ENCODE measurements around the gene TMEM132C.

The TMEM132C gene

DNA sequence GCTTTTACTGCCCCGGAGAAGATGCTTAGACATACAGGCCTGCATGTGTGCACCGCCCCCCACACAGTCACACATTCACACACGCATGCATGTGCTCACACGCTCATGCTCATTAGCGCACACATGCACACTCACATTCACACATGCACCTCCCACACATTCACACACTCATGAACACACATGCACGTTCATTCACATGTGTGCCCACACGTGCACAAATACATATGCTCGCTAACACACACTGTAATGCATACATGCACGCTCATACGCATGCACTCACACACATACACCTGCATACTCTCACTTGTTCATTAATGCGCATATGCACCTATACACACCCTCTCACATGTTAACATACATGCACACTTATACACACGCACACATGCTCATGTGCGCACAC lies 21.9 kb downstream of the TMEM132C start:
- DNase-seq: no peak

- DNase-seq: no peak
Measured at GRCh38 chr12:128290938-128291337, 24.0 kb downstream of the TMEM132C start.

DNA sequence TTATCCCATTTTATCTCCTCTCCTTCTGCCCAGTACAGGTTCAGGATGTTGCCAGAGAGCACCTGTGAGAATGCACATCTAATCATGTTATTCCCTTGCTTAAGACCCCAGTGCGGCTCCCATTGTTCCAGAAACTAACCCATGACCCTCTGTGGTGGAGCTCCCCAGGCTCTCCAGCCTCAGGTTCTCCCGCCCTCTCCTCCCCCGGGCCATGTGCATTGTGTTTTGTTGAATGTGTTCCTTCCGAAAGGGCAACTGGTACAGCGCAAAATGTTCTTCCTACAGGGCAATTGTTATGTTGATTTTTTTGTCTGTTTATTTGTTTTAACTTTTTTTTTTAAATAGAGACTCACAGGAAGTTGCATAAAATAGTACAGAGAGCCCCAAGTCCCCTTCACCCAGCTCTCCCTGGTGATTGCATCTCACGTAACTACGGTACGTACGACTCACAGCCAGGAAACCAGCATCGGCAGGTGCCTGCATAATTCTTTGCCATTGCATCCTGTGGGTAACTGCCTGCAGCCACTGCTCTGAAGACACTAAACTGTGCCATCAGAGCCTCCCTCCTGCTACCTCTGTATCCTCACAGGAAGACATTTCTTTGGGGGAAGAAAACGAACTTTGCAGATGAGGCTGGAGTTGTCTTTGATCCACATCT lies 31.2 kb downstream of the TMEM132C start:
- no peak for DNase-seq

GRCh38 chr12:128305336-128305892 lies 38.4 kb downstream of the TMEM132C start:
- no peak for DNase-seq

- no peak for DNase-seq
Measured at GRCh38 chr12:128307791-128308190, 40.8 kb downstream of the TMEM132C start.

GRCh38 chr12:128312661-128313060 lies 45.7 kb downstream of the TMEM132C start:
- DNase-seq: no peak

- DNase-seq: no peak
Measured at GRCh38 chr12:128313931-128314330, 47.0 kb downstream of the TMEM132C start.

DNA sequence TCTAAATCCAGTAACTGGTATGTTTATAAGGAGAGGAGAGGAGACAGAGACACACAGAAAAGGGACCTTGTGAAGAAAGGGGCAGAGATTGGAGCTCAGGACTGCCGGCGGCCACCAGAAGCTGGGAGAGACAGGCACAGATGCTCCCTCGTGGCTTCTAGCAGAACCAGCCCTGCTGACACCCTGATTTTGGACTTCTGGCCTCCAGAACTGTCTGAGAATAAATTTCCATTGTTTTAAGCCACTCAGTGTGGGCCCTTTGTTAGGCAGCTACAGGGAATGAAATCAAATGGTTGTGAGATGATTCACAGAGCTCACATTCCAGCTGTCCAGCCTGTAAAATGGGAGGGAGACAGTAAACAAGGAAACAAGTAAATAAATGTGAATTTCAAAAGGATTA lies 47.6 kb downstream of the TMEM132C start:
- no peak for DNase-seq

GRCh38 chr12:128316078-128316477 lies 49.1 kb downstream of the TMEM132C start:
- DNase-seq: no peak

DNA sequence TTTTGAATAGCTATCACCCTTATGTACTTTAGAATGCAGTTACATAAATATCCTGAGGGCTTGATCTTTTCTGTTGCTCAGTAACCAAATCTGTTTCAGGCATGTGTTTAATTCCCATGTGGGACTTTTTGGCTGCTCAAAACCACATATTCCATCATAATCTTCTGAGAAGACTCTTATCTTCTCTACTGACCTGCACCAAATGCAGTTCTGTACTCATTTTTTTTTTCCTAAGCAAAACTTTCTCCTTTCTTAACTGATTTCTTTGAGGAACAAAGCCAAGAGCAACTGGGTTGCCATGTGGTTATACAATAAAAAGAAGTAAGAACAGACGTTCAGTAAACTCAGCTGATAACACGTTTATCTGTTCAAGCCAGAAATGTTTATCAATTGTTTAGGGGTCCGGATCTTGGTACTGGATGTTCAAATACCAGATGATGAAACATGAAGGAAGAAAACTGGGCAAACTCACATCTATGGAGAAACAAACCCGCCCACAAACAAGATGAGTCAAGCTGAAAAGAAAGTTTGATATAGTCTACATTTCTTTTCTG lies 50.1 kb downstream of the TMEM132C start:
- DNase-seq: no peak

DNA sequence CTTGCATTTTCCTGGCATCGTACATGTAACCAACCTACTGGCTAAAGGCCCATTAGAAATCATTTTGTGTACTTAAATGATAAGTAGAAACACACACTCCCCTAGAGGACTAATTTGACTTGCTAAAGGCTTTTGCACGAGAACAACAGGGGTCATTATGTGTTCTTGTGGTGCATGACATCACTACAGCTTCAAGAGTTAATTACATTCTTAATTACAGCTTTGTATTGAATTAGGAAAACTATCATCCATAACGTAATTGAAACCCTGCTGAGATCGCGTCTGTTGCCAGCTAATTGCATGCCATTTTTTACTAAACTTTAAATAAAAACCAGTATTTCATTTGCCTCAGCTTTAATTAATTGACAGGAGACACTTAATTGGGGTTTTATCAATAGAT lies 51.4 kb downstream of the TMEM132C start:
- DNase-seq: no peak

DNA sequence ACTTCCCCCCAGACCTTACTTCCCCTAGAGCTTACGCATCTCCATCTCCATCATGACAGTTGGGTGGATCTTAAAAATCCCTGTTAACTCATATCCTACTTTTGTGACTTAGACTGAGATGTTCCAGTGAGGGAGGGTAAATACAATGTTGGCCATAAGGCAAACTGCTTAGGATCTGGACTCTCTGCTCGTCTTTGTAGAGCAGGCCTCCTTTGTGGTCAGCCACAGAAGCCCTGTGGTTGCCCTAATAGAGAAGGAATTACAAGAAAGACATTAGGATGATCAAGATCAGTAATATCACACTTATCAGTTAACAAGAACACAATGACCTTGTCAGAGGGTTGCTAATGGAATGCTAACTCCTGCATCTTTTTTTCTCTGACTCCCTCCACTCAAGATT lies 52.0 kb downstream of the TMEM132C start:
- no peak for DNase-seq

DNA sequence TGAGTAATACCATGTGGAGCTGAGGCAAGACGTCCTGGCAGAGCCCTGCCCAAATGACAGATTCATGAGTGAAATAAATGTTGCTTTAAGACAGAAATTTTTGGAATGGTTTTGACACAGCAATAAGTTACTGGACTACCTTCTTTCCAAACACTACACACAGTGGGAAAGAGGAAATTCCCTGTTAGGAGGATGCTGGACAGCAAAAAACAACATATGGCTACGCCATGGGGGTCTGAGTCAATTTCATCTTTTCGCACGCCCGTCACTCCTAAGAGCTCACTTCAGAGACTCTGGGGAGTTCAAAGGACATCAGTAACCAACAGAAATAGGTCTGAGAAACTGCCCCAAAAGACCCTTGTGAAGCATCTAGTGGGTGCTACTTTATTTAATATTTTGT lies 55.4 kb downstream of the TMEM132C start:
- DNase-seq: no peak

- no peak for DNase-seq
Measured at GRCh38 chr12:128323145-128323920, 56.4 kb downstream of the TMEM132C start.

GRCh38 chr12:128325646-128326045 lies 58.7 kb downstream of the TMEM132C start:
- DNase-seq: no peak

GRCh38 chr12:128326406-128326805 lies 59.4 kb downstream of the TMEM132C start:
- DNase-seq: no peak

DNA sequence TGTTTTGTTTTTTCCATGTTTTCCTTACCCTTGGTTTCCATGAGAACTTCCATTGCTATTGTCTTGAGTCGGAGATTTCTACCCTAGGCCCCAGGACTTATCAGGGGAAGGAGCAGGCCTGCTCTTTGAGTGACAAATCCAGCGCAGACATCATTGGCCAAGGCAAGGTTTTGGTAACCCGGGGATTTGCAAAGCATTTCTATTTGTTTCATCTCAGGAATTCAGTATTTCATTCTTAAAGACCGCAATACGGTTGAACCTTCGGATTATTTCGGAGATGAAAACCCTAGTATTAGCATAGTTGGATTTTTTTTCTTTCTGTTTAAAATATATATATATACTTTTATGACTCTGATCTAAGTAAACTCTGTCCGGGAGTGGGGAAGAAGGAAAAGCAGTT lies 62.0 kb downstream of the TMEM132C start:
- DNase-seq: no peak

DNA sequence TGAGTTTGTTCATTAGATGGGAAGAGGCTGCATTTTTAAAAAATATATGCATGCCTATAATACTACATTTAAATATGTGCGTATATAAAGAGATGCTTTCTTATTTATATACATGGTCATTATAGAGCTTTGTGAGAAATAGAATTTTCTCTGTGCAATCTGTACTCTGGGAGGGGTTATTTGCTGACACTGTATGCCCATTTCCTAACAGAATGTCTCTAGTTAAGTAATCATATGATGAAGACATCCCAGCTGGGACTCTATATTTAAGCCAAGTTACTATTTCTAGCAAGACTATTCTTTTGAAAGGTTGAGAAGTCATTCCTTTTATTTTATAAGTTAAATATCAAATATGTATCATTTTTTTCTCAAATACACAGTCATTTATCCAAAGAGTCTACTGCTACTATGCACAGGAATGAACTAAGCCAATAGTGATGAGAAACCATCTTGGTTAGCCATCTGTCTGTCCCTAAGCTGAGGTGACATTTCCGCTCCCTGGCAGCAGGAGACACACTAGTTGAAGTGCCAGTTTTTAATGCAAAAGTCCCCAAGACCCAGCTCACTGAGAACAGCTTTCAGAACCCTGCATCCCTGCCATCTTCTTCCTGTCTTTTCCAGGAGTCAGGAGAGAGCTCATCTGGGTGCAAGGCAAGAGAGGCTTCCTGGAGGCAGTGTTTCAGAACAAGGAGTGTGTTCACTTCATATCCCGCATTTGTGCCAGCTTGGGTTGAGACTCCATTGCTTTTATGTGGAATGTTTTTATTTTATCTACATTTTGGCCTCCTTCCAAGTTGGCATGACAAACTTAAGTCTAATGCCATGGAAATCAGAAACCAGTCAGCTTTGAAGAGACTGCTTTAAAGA lies 69.5 kb downstream of the TMEM132C start:
- no peak for DNase-seq

DNA sequence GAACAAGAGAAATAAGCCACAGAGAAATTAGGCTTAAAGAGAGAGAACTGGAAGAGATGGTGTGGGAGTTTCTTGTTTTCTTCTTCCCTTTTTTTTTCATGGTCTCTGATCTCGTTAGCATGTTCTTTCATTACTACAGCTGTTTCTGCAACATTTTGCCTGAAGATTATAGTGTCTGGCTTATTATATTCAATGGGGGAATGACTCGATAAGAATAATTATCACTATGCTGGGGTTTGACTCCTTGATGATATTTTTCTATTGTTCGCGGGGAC lies 70.0 kb downstream of the TMEM132C start:
- no peak for DNase-seq

GRCh38 chr12:128337431-128338170 lies 70.6 kb downstream of the TMEM132C start:
- no peak for DNase-seq

- no peak for DNase-seq
Measured at GRCh38 chr12:128338386-128339125, 71.6 kb downstream of the TMEM132C start.

DNA sequence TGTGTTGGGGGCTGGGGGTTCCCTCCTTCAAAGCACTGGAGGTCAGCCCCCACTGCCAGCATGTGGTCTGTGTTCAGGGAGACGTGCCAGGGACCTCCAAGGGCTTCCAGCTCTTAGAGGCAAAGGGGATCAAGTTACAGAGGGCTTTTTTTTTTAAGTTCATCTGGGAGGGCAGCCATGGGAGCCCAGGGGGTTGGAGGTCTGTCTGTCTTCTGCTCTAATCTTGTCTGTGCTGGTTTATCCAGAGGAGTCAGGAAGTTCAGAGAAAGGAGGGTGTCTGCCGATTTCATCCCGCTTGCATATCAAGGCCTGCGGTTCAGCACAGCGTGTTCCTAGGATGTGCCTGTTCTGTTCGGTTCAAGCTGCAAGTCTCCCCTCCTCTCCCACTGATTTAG lies 72.2 kb downstream of the TMEM132C start:
- no peak for DNase-seq
